HG03108 (cell line): Measurements from ENCODE around the gene CDC45.

Experiments
- ATAC-seq: cut with Tn5 transposase; IDR thresholded peaks from one replicate; pipeline ENCODE4 v1.9.1; 2021; ENCODE audit warnings: moderate library complexity; ENCODE audit not compliant: unreplicated experiment

Gene CDC45

DNA sequence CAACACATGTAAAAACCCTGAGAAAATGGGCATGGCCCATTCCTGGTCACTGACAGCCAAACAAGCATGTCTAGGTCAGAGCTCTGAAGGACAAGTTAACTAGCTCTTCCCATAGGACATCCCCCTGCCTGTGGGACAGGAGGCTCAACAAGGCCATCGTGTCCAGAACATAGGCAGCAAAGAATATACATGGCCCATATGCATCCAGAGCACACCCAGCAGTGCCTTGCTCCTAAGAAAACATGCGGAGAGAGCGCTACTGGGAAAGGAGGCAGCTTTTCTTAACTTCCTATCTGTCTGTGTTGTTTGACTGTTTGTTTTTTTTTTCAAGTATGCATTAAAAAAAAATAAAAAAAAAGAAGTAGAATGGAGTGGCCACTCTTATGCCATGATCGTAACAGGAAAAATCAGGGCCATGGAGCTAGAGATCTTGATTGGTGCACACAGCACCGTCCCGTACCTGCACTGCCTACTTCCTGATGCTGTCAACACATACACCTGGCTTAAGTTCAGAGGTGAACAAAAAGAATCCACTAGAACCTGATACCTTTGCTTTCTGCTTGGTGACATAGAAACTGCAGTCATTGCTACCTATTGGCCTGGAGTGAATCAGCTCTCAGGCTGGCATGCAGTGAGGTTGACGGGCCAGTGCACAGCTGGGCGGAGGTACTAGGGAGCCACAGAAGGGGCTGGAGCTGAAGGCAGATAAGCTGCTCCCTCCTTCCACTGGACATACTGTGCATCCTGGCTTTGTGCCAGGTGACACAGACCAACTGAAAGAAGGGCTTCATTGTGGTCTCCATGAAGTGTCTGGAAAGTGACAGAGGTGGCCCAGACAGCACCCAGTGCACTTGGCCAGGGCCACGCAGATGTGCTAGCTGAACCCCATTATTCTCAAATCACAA is 12.6 kb upstream of the CDC45 start:
- ATAC-seq = no peak

DNA sequence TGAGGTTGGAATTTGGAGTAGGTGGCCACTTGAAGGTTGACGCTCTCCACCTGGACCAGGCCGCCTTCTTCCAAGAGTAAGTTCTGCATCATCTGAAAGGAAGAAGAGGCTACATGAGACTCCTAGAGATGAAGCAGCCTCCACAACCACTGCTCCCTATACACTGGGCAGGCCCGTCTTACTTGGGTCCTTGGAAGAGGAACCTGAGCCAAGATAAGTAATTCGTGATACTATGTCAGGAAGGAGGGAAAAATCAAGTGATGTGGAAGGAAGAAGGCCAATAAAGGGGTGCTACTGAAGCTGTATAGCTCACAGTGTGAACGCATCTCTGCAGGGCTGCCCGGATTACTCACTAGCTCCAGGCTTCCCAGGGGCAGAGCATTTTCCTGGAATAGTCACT is 11.8 kb upstream of the CDC45 start:
- no peak for ATAC-seq

DNA sequence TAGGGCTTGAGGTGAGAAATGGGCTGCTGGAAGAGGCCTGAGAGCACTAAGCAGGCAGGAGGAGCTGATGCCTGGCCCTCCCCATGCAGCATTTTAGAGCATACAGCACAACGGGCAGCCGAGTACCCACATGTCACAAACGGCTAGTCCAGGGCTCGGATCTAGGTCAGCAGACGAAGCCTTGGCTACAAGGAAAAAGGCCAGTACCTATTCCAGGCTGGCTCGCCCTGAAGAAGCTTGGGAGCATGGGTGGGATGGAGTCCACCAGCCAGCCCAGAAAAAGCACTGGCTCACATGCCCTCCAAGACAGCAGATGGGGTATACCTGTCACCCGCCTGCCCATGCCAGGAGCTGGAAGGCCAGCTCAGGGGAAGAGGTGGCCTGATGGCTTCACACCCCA is 10.3 kb upstream of the CDC45 start:
- no peak for ATAC-seq

DNA sequence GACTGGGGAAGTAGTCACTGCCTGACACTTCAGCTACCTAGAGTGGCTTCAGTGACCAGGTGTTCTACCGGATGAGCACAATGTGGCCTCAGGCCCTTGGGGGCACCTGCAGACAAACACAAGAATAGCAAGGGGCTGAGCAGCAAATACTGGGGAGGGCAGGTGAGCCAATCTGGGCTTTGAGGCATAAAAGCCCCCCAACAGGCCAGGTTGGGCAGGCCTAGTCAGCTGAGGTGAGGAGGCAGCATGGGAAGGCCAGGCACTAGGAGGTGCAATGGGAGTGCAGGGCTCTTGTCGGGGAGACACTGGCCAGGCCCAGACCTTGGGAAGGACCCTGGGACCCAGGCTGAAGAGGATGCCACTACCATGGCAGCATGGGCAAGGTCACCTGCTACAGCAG is 9.7 kb upstream of the CDC45 start:
- ATAC-seq = no peak

DNA sequence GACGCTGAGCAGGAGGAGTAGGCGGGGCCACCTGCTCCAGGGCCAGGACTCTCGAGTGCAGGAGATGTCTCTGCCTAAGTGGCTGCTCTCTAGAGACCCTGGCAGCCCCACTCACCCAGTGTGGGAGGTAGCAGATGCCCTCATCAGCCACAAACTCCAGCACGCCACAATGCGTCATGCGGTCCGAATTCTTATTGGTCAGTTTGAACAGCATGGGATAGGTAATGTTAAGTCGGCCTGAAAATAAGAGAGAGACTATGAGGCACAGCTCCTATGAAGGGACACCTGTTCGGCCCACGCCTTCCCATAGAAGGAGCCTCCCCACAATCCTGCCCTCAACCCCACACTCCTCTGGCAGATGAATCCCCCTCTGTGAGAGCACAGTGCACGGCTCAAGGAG is 8.1 kb upstream of the CDC45 start:
- no peak for ATAC-seq

DNA sequence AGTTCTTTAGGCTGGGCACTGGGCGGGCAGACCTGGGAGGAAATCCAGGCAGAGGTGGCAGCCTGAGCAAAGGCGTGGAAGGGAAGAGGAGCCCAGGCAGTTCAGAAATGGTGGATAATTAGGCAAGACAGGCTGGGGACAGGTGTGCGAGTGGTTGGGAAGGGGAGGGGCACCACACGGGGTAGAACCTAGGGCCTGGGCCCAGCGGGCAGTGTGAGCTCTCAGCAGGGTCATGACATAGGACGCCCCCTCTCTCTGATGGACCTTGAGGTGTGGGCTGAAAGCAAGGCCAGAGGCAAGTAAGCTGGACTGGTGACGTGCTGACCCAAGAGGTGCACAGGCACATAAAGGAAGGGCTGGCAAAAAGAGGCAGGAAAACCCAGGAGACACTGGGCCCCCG is 7.5 kb upstream of the CDC45 start:
- no peak for ATAC-seq

DNA sequence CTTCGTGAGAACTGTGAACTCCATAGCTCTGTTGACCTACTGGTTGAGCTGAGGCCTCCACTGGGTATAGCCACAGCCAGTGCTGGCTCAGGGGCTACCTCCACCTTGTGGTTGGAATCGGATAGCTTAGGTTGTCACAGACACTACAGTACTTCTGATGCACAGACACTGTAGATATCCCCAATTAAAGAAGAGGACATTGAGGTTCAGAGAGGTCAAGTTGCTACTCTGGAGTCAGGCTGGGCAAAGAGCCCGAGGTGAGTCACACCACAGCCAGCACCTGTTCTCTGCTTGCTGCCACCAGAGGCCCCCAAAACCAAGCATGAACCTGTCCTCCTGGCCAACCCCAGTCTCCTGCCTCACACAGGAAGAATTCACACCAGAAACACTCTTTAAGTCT is 6.1 kb upstream of the CDC45 start:
- ATAC-seq = no peak

DNA sequence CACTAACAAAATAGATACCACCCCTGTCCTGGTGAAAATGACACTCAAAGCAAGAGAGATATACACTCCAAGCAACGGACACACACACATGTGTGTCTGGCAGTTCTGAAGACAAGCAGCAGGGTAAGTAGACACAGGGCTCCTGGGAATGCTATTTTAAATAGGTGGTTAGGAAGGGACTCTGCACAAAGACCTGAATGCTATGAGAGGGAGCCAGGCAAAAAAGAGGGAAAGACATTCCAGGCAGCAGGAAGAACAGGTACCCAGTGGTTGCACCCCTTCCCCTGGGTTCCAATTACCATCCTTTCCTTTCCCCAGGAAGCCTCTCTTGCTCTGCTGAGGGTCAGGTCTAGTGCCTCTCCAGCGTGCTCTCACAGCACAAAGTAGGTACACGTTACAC is 3.7 kb upstream of the CDC45 start:
- no peak for ATAC-seq

DNA sequence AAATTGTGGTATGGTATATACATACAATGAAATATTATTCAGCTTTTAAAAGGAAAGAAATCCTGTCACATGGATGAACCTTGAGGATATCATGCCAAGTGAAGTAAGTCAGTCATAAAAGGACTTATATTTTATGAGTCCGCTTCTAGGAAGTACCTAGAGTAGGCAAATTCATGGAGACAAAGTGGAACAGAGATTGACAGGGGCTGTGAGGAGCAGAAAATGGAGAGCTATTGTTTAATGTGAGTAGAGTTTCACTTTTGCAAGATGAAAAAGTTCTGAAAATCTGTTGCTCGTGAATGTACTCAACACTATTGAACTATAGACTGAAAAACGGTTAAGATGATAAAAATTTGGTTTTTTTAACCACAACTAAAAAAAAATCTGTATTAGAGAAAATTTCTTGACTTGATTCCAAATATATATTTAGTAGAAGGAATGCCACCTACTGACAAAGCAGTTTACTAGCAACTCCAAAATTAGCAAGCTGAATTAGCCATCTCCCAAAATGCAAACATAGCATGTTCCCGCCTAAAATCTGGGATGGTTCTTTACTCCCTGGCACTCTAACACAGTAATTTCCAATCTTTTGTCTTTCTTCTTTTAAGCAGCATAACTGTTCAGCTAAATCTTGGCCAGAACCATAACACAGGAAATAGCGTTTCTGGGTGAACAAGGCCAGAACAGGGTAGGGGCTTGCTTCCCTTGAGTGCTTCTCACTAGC is 2.2 kb upstream of the CDC45 start:
- no peak for ATAC-seq

DNA sequence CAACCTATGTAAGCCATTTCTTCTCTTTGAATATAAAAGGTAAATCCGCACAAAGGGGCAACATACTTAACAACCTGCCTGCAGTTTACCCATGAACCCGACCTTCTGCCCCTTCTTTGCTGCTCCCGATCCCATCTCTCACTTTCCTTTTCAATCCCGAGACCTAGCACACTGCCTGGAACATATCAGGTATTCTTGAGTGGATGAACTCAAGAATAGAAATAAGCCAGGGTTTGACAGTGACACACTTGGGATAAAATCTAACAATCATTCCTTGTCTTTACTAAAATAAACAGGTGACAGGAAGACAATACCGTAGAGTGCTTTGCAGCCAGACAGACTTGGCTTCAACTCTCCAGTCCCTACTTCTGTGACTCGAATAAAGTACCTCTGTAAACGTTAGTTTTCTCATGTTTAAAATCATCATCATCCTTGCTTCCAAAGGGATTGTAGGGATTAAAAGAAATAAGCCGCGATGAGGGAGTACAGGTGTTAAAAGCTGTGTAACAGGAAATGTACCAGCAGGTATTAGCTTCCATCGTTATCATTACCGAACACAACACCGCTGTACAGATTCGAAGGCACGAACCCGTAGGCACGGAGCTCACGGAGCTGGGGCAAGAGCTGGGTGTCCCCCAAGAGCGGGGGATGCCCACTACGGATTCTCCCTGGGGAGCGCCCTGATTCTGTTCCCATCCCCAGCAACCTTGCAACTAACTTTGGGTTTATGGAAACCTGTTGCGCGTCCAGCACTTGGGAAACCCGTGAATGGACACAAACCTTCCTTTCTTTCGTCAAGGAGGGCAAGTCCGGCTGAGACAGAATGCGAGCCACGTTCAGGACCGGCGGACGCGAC is 1.4 kb upstream of the CDC45 start:
- no peak for ATAC-seq

DNA sequence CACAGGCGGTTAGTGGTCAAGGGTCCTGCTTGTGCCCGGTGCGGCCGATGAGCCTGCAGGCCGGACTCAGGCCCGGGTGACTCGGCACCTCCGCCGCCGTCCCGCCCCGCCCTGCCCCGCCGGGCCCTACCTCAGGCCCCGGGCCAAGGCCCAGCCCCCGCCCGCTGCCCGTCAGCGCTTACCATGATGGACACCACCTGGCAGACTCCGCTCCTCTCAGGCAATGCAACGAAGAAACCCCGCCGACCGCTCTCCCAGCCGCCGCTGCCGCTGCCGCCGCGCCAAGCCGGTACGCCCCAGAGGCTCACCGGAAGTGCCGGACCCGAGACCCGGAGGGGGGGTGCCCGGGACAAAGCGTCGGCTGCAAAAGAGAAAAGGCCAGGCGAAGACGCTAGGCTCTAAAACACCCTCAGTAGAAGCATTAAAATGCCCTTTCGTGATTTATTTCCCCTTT is 792 bp upstream of the CDC45 start, which contains the start of gene UFD1:
UFD1 (minus strand) TSS at position 293 of the 454 bp plus-strand sequence; CDS start at position 185, 108 bp downstream.
- ATAC-seq = peak; percentile 45

DNA sequence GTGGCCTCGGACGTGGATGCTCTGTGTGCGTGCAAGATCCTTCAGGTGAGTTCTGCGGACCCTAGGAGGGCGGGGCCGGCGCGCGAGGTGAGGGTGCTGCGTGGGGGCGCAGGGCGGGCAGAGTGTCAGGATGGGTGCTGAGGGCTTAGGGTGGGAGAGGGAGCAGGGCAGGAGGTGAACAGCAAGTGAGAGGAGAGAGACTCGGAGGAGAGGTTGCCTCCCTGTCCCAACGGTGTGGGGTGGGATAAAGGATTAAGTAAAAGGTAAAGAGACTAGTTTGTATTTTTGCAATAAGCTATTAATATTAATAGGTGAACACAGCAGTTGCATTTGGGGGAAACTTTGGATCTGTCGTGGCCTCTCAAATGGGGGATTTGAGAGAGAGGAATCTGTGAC is 451 bp downstream of the CDC45 start:
- ATAC-seq = no peak

DNA sequence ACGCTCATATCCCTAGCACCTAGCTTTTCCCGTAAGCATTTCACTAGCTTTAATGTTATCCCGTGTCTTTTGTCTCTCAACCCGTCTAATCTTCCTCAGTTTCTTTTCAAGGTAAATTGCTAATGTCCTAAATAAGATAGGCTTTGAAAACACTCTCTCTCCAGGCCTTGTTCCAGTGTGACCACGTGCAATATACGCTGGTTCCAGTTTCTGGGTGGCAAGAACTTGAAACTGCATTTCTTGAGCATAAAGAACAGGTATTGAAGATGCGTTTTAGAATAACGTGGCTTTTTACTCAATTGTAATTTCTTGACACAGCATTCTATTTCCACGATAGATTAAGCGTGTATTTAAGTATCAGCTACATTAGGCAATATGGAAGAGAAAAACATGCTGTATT is 1.1 kb downstream of the CDC45 start:
- no peak for ATAC-seq

DNA sequence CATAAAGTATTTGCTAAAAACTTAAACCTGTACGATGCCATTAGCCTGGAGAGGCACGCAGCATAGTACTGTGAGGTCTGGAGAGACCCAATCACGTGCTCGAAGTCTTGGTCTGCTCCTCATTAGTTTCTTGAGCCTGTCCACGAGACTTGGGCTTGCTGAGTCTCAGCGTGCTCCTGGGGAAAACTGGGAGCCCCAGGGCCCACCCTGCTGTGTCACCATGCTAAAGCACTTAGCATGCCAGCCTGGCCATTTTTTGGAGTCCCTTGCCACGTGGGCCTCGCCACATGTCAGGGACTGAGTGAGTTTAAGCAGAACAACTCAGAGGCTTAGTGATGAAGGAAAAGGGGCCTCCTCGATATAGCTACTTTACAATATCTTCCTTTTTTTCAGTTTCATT is 2.6 kb downstream of the CDC45 start:
- ATAC-seq = no peak

DNA sequence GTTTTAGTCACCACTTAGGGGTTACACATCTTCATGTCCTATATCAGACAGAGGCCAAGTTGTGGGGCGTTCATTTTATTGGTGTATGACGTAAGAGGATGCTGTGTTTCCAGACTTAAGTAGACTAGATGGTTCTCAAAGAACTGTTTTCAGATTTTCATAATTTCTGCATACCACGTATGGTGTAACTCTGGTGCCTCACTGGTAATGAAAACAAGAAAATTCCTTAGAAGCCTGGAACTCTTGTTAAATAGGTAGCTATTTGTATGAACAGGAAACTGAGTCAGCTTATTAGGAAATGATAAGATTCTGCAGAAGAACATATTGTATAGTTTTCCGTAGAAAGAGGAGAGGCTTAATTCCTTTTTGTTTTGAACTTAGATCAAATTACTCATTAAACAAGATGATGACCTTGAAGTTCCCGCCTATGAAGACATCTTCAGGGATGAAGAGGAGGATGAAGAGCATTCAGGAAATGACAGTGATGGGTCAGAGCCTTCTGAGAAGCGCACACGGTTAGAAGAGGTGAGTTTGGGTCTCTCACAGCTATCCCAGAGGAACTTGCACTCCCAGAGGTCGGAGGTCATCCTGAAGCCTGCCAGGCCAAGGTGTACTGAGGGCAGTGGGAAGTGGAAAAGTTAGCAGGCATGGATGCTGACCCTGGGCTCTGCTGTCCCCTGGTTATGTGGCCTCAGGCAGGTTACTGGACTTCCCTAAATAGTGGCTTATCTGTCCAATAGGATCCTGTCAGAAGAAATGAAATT is 3.9 kb downstream of the CDC45 start:
- no peak for ATAC-seq

DNA sequence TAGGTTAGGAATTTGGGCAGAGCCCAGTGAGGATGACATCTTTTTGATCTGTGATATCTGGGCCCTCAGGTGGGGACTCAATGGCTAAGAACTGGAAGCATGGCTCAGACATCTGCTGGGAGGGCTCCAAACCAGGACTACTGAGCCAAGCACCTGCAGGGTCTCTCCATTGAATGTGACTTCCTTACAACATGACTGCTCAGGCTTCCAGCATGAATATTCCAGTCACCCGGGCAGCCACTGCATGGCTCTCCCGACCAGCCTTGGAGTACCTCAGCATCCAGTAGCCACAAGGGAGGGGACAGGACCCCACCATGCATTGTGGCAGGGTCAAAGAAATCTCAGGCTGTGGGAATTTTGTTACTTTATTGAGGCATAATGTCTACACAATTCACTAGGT is 8.6 kb downstream of the CDC45 start:
- ATAC-seq = no peak

DNA sequence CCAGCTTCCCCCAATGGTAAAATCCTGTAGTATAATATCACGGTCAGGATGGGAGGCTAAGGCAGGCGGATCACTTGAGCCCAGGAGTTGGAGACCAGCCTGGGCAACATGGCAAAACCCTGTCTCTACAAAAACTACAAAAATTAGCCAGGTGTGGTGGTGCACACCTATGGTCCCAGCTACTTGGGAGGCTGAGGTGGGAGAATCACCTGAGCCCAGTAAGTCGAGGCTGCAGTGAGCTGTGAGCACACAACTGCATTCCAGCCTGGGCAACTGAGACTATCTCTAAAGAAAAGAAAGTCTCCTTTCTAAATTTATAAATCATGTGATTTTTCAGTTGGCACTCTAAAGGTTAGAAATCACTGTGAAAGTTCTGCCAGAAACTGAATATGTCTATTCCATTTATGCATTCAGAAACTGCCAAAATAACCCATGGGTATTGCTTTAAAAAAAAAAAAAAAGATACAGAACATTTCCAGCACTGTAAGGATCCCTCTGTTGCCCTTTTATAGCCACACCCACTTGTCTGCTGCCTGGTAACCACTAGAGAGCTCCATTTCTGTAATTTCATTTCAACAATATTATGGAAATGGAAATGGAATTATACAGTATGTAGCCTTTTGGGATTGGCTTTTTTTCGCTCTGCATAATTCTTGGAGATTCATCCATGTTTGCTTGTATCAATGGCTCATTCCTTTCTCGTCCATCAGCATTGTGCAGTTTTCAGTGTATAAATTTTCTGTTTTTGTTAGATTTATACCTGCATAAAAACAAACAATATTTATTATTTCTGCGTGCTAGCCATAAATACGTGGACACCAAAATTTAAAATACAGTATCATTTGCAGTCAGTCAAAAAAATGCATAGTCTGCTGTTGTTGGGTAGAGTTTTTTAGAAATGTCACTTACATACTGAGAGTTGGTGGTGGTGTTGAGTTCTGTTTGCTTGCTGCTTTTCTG is 9.4 kb downstream of the CDC45 start:
- no peak for ATAC-seq

DNA sequence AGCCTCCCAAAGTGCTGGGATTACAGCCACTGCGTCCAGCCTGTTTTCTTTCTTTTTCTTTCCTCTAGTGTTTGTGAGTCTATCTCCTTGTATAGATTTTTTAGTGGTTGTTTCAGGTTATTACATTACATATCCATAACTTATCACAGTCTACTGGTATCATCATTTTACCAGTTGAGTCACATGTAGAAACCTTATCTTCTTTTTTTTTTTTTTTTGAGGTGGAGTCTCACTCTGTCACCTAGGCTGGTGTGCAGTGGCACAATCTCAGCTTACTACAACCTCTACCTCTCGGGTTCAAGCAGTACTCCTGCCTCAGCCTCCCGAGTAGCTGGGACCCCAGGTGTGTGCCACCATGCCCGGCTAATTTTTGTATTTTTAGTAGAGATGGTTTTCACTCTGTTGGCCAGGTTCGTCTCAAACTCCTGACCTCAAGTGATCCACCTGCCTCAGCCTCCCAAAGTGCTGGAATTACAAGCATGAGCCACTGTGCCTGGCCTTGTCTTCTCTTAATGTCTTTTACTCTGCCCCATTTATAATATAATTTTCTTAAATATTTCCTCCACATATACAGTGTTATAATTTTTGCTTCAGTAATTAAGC is 11.0 kb downstream of the CDC45 start:
- no peak for ATAC-seq
